ENCODE measurements around the gene GFM2. TPM values are rescaled to one million over a fixed set of nuclear protein-coding genes. Genes with fewer than 3 reads are reported as not detected.

Gene GFM2
- total RNA-seq, 1 donor from 2014 or later = 25.1 TPM

DNA sequence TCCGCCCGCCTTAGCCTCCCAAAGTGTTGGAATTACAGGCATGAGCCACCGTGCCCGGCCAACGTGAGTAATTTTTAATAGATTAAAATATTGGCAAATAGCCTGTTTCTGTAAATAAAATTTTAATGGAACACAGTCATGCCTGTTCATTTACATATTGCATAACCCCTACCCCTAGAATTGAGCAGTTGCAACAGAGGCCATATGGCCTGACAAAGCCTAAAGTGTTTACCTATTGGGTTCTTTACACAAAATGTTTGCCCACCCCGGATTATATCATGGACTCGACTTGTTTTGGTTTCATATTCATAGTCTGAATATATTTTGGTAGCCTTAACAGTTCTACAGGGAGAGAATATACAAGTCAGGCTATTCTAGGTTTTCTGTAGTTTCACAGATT is 5.4 kb upstream of the GFM2 start:
- H3K27me3 Mint-ChIP-seq (ENCODE audit: unreplicated experiment) = no peaks in the 10 kb centered on the region
- DNase-seq (ENCODE audit: low spot score) = no peak
- peaks cover 8% of the 10 kb centered on the region for H3K4me1 Mint-ChIP-seq (ENCODE audit: unreplicated experiment)
- H3K9me3 Mint-ChIP-seq (ENCODE audit: unreplicated experiment) = no peaks in the 10 kb centered on the region
- TF ChIP-seq, protein P1, sequence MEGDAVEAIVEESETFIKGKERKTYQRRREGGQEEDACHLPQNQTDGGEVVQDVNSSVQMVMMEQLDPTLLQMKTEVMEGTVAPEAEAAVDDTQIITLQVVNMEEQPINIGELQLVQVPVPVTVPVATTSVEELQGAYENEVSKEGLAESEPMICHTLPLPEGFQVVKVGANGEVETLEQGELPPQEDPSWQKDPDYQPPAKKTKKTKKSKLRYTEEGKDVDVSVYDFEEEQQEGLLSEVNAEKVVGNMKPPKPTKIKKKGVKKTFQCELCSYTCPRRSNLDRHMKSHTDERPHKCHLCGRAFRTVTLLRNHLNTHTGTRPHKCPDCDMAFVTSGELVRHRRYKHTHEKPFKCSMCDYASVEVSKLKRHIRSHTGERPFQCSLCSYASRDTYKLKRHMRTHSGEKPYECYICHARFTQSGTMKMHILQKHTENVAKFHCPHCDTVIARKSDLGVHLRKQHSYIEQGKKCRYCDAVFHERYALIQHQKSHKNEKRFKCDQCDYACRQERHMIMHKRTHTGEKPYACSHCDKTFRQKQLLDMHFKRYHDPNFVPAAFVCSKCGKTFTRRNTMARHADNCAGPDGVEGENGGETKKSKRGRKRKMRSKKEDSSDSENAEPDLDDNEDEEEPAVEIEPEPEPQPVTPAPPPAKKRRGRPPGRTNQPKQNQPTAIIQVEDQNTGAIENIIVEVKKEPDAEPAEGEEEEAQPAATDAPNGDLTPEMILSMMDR (IDR thresholded peaks at IDR 0.05; ENCODE audit: unreplicated experiment) = no peak
- H3K36me3 Mint-ChIP-seq (ENCODE audit: low read depth, unreplicated experiment) = peaks cover 6% of the 10 kb centered on the region
- no peak overlapping the region for H3K4me3 Mint-ChIP-seq (ENCODE audit: unreplicated experiment)
- H3K27ac Mint-ChIP-seq (ENCODE audit: unreplicated experiment) = no peak overlapping the region

DNA sequence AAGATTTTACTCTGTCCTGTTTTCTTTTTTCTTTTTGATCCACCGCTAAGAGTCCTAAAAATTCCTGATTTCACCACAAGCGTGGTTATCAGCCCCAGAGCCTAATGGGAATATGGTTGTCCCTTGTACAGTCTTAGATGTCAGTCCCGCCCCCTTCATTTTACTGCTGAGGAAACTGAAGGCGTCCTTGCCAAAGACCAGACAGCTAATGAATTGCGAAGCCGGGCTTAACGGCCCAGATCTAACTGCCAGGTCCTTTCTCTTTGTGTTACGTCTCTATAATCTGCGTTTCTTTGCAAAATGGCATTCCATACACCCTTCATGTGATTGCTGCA is 629 bp upstream of the GFM2 start:
- Mint-ChIP-seq H3K27me3 (ENCODE audit: unreplicated experiment) (no peaks in the 10 kb centered on the region), H3K27ac (ENCODE audit: unreplicated experiment) (peak overlapping the region; percentile 97), H3K4me3 (ENCODE audit: unreplicated experiment) (peak overlapping the region; percentile 100), H3K4me1 (ENCODE audit: unreplicated experiment) (peaks cover 25% of the 10 kb centered on the region), H3K9me3 (ENCODE audit: unreplicated experiment) (no peaks in the 10 kb centered on the region), H3K36me3 (ENCODE audit: low read depth, unreplicated experiment) (peaks cover 12% of the 10 kb centered on the region)
- no peak for DNase-seq (ENCODE audit: low spot score)
- TF ChIP-seq, protein P1 (IDR thresholded peaks at IDR 0.05; ENCODE audit: unreplicated experiment) = no peak

DNA sequence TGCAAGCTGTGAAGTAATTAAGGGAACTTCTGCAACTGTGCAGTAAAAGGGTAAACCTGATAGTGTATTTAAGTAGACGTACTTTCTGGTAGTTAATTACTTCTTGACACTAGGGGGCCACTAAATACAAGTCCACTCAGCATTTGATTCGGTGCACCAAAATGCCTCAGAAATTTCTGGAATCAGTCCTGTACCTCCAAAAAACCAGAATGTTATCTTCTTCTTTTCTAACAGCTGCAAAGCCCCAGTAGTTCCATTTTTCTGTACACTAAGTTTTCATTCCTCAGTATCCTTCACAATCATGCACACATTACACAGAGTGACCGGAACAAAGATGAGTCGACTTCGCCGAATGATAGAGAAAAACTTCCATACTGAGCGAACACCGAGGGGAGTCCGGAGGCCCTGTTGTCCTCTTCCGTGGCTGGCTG is 484 bp downstream of the GFM2 start:
- DNase-seq (ENCODE audit: low spot score) = no peak
- H3K36me3 Mint-ChIP-seq (ENCODE audit: low read depth, unreplicated experiment) = peaks cover 12% of the 10 kb centered on the region
- H3K27ac Mint-ChIP-seq (ENCODE audit: unreplicated experiment) = peak overlapping the region; percentile 97
- H3K27me3 Mint-ChIP-seq (ENCODE audit: unreplicated experiment) = no peaks in the 10 kb centered on the region
- TF ChIP-seq, protein P1 (IDR thresholded peaks at IDR 0.05; ENCODE audit: unreplicated experiment) = peak; percentile 69
- no peaks in the 10 kb centered on the region for H3K9me3 Mint-ChIP-seq (ENCODE audit: unreplicated experiment)
- H3K4me1 Mint-ChIP-seq (ENCODE audit: unreplicated experiment) = peaks cover 25% of the 10 kb centered on the region
- peak overlapping the region; percentile 100 for H3K4me3 Mint-ChIP-seq (ENCODE audit: unreplicated experiment)

DNA sequence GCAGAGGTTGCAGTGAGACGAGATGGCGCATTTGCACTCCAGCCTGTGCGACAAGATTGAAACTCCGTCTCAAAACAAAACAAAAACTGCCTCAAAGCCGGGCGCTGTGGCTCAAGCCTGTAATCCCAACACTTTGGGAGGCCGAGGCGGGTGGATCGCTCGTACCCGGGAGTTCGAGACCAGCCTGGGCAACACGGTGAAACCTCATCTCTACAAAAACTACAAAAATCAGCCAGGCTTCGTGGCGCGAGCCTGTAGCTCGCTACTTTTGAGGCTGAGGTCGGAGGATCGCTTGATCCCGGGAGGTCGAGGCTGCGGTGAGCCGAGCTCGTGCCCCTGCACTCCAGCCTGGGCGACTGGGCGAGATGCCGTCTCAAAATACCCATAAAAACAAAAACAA is 988 bp downstream of the GFM2 start:
- Mint-ChIP-seq H3K9me3 (ENCODE audit: unreplicated experiment) (no peaks in the 10 kb centered on the region), H3K27ac (ENCODE audit: unreplicated experiment) (peak overlapping the region; percentile 97), H3K36me3 (ENCODE audit: low read depth, unreplicated experiment) (peaks cover 12% of the 10 kb centered on the region), H3K4me1 (ENCODE audit: unreplicated experiment) (peaks cover 25% of the 10 kb centered on the region), H3K27me3 (ENCODE audit: unreplicated experiment) (no peaks in the 10 kb centered on the region), H3K4me3 (ENCODE audit: unreplicated experiment) (peak overlapping the region; percentile 100)
- TF ChIP-seq, protein P1 (IDR thresholded peaks at IDR 0.05; ENCODE audit: unreplicated experiment) = no peak
- no peak for DNase-seq (ENCODE audit: low spot score)

DNA sequence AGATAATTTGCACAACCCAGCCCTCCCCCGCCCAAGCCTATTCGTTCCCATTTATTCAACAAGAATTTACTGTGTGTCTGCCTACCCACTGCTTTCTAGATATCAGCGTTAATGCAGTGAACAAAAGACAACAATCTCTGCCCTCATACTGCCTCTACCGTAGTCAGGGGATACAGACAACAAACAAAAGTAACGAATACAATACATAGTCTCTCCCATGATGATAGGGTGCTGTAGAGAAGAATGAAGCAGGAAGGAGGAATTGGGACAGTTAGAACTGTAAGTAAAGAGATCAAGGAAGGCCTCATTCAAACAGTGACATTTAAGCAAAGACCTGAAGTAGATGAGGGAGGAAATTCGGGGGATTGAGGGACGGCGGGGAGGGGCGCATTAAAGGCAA is 1.7 kb downstream of the GFM2 start:
- Mint-ChIP-seq H3K36me3 (ENCODE audit: low read depth, unreplicated experiment) (peaks cover 6% of the 10 kb centered on the region), H3K4me3 (ENCODE audit: unreplicated experiment) (peak overlapping the region; percentile 80), H3K27me3 (ENCODE audit: unreplicated experiment) (no peaks in the 10 kb centered on the region), H3K4me1 (ENCODE audit: unreplicated experiment) (peaks cover 25% of the 10 kb centered on the region), H3K27ac (ENCODE audit: unreplicated experiment) (peak overlapping the region; percentile 97), H3K9me3 (ENCODE audit: unreplicated experiment) (no peaks in the 10 kb centered on the region)
- TF ChIP-seq, protein P1 (IDR thresholded peaks at IDR 0.05; ENCODE audit: unreplicated experiment) = no peak
- no peak for DNase-seq (ENCODE audit: low spot score)

Data from endothelial cell (in vitro differentiated cells).